HepG2 (cell line): ENCODE results near the gene MFRP. TPM values are rescaled to one million over a fixed set of nuclear protein-coding genes. Genes with fewer than 3 reads are reported as not detected.
A peak's percentile ranks its signal among the peaks of the same experiment; 100 is the strongest.

Experiments
- ARID4A ChIP-seq: sonication (generic); formaldehyde crosslinking; IDR thresholded peaks from 2 replicates; pipeline ENCODE4 v1.5.0; 2020; ENCODE audit warnings: mild to moderate bottlenecking, missing genetic modification reagents, borderline replicate concordance
- FOXA3 ChIP-seq: IDR thresholded peaks from 2 replicates; pipeline ENCODE4 v1.6.1; 2016; ENCODE audit warnings: missing genetic modification reagents, missing compliant biosample characterization
- GLI4 ChIP-seq: sonication (generic); formaldehyde crosslinking; IDR thresholded peaks from 2 replicates; pipeline ENCODE4 v1.5.1; 2020; ENCODE audit warnings: missing genetic modification reagents, mild to moderate bottlenecking, moderate library complexity, borderline replicate concordance
- HNRNPK ChIP-seq: fragments of 200-400 bp; formaldehyde crosslinking; IDR thresholded peaks from 2 replicates; pipeline ENCODE4 v1.6.1; 2018; ENCODE audit warnings: low read length, low read depth, moderate library complexity, mild to moderate bottlenecking; ENCODE audit not compliant: poor library complexity, severe bottlenecking
- IRF2 ChIP-seq: IDR thresholded peaks from 2 replicates; pipeline ENCODE4 v1.6.1; 2018; ENCODE audit warnings: missing genetic modification reagents, missing compliant biosample characterization
- KDM2A ChIP-seq: sonication (generic); formaldehyde crosslinking; IDR thresholded peaks from 2 replicates; pipeline ENCODE4 v1.4.0; 2020; ENCODE audit warnings: low read depth, missing genetic modification reagents, borderline replicate concordance
- KDM6A ChIP-seq: IDR thresholded peaks from 2 replicates; pipeline ENCODE4 v1.6.1; 2016; ENCODE audit warnings: low read depth
- NCOA2 ChIP-seq: sonication (generic); formaldehyde crosslinking; IDR thresholded peaks from 2 replicates; pipeline ENCODE4 v1.8.0; 2022; ENCODE audit warnings: inconsistent platforms
- NFE2 ChIP-seq: sonication (generic); formaldehyde crosslinking; IDR thresholded peaks from 2 replicates; pipeline ENCODE4 v1.4.0; 2020; ENCODE audit warnings: missing genetic modification reagents
- PATZ1 ChIP-seq: sonication (generic); formaldehyde crosslinking; IDR thresholded peaks from 2 replicates; pipeline ENCODE4 v1.4.0; 2020; ENCODE audit warnings: missing genetic modification reagents
- PHF21A ChIP-seq: sonication (generic); formaldehyde crosslinking; IDR thresholded peaks from 2 replicates; pipeline ENCODE4 v1.5.0; 2020; ENCODE audit warnings: mild to moderate bottlenecking, missing genetic modification reagents
- SALL1 ChIP-seq: sonication (generic); formaldehyde crosslinking; IDR thresholded peaks from 2 replicates; pipeline ENCODE4 v1.8.0; 2022; ENCODE audit warnings: mild to moderate bottlenecking, missing genetic modification reagents
- SAP130 ChIP-seq: IDR thresholded peaks from 2 replicates; pipeline ENCODE4 v1.6.1; 2016; ENCODE audit warnings: low read depth
- SETDB1 ChIP-seq: sonication (generic); formaldehyde crosslinking; IDR thresholded peaks from 2 replicates; pipeline ENCODE4 v1.5.1; 2020; ENCODE audit warnings: missing genetic modification reagents, mild to moderate bottlenecking, borderline replicate concordance
- SRSF1 ChIP-seq: fragments of 200-400 bp; formaldehyde crosslinking; optimal IDR thresholded peaks from 2 replicates; pipeline ENCODE3; 2017; ENCODE audit warnings: mild to moderate bottlenecking, low read depth, low read length, moderate library complexity
- ZNF224 ChIP-seq: sonication (generic); formaldehyde crosslinking; IDR thresholded peaks from 2 replicates; pipeline ENCODE4 v1.5.0; 2020; ENCODE audit warnings: mild to moderate bottlenecking, missing genetic modification reagents
- ZNF772 ChIP-seq: sonication (generic); formaldehyde crosslinking; IDR thresholded peaks from 2 replicates; pipeline ENCODE4 v1.5.0; 2020; ENCODE audit warnings: mild to moderate bottlenecking, missing genetic modification reagents
- ZNF782 ChIP-seq: sonication (generic); formaldehyde crosslinking; IDR thresholded peaks from 2 replicates; pipeline ENCODE4 v1.4.0; 2020; ENCODE audit warnings: missing genetic modification reagents, mild to moderate bottlenecking, borderline replicate concordance
- ZNF788 ChIP-seq: sonication (generic); formaldehyde crosslinking; IDR thresholded peaks from 2 replicates; pipeline ENCODE4 v1.5.0; 2020; ENCODE audit warnings: mild to moderate bottlenecking, missing genetic modification reagents, borderline replicate concordance
- ZXDC ChIP-seq: sonication (generic); formaldehyde crosslinking; IDR thresholded peaks from 2 replicates; pipeline ENCODE4 v1.5.0; 2020; ENCODE audit warnings: mild to moderate bottlenecking, missing genetic modification reagents
- polyA plus RNA-seq, 8 experiments: library from polyadenylated mRNA; depleted of rRNA in 3 of 8; stranded (reverse) in 7 of 8; unstranded in 1 of 8; fragments of >200 nt; fragmentation: Illumina TruSeq in 4 of 8; extraction: Trizol in 4 of 8; gene quantifications; 2 replicates each; pipeline versions ENCODE4 v1.2.1 to v1.2.3, GENCODE V29; 2011 to 2016; ENCODE audit warnings: low read depth in 4 of 8, missing spikeins in 1 of 8, mixed read lengths in 1 of 8; ENCODE audit not compliant: insufficient read depth in 1 of 8
- total RNA-seq, 5 experiments: library from RNA; depleted of rRNA; stranded (reverse); fragments of >200 nt; fragmentation: Illumina TruSeq; extraction: Trizol; gene quantifications; 2 replicates each; pipeline ENCODE4 v1.2.3, GENCODE V29; 2016; ENCODE audit warnings: low read depth in 1 of 5

MFRP gene
- total and polyA plus RNA-seq, 2 of the 13 experiments (the other 11 are each of a cell fraction or from before 2014, with no cell fraction given): not detected

- TF ChIP-seq ZXDC (CRISPR knock-in tag) (0 out of 2 replicates have a peak, but pooled peaks have one; percentile 31), ZNF788 (CRISPR knock-in tag) (peak; percentile 48; the same call in 1 of the 2 replicates), KDM2A (CRISPR knock-in tag) (peak; percentile 26; the same call in 1 of the 2 replicates), FOXA3 (0 out of 2 replicates have a peak, but pooled peaks have one; percentile 12), ZNF772 (CRISPR knock-in tag) (0 out of 2 replicates have a peak, but pooled peaks have one; percentile 53), PHF21A (CRISPR knock-in tag) (peak; percentile 20; the same call in 1 of the 2 replicates), NFE2 (CRISPR knock-in tag) (no peak), SRSF1 (no peak), ARID4A (CRISPR knock-in tag) (no peak), ZNF782 (CRISPR knock-in tag) (peak; percentile 5; the same call in 1 of the 2 replicates), SALL1 (CRISPR knock-in tag) (peak; percentile 28; the same call in 1 of the 2 replicates), IRF2 (0 out of 2 replicates have a peak, but pooled peaks have one; percentile 8), PATZ1 (CRISPR knock-in tag) (peak; percentile 26; the same call in 1 of the 2 replicates), SAP130 (CRISPR knock-in tag) (peak; percentile 52; the same call in 1 of the 2 replicates), SETDB1 (no peak), KDM6A (CRISPR knock-in tag) (0 out of 2 replicates have a peak, but pooled peaks have one; percentile 23), ZNF224 (CRISPR knock-in tag) (peak; percentile 85; the same call in 1 of the 2 replicates), HNRNPK (no peak), GLI4 (CRISPR knock-in tag) (0 out of 2 replicates have a peak, but pooled peaks have one; percentile 44), NCOA2 (peak; percentile 20; the same call in 1 of the 2 replicates)
Measured at GRCh38 chr11:119380160-119380826, 33.8 kb upstream of the MFRP start (continued).
